SU-DHL-6 (cell line): ENCODE data around the gene MREG.

Experiments
- CTCF ChIP-seq: fragments of 200-600 bp; sonication (generic); IDR thresholded peaks from one replicate; pipeline ENCODE4 v1.5.1; 2017; ENCODE audit warnings: antibody characterized with exemption, mild to moderate bottlenecking, low read length, moderate library complexity; ENCODE audit not compliant: insufficient read depth, poor library complexity, severe bottlenecking
- EZH2phosphoT487 ChIP-seq: fragments of 200-600 bp; sonication (generic), shearing (Covaris generic); conservative IDR thresholded peaks from 2 replicates; pipeline ENCODE4 v1.6.1; 2018; ENCODE audit warnings: mild to moderate bottlenecking, antibody characterized with exemption, low read length, moderate library complexity, mixed read lengths

GRCh38 chr2:216052420-216052819 lies 39.1 kb upstream of the MREG start:
- TF ChIP-seq CTCF (no peak), EZH2phosphoT487 (no peak)
